ENCODE results near the gene SEMA3B.

SEMA3B gene

GRCh38 chr3:50324351-50325112 is 55.6 kb downstream of the SEMA3B start:
- Mint-ChIP-seq H3K27ac (peak overlapping the region; percentile 6), H3K9me3 (no peaks in the 10 kb centered on the region), H3K27me3 (no peaks in the 10 kb centered on the region), H3K36me3 (ENCODE audit: low read depth) (no peaks in the 10 kb centered on the region), H3K4me1 (peaks cover 28% of the 10 kb centered on the region), H3K4me3 (no peak overlapping the region)
- ATAC-seq (peak; percentile 29), DNase-seq (peak; percentile 76)

- no peak for ATAC-seq
- no peak for DNase-seq
- no peaks in the 10 kb centered on the region for H3K27me3 Mint-ChIP-seq
- peaks cover 23% of the 10 kb centered on the region for H3K4me1 Mint-ChIP-seq
- H3K36me3 Mint-ChIP-seq (ENCODE audit: low read depth): peaks cover 4% of the 10 kb centered on the region
- H3K9me3 Mint-ChIP-seq: no peaks in the 10 kb centered on the region
- H3K4me3 Mint-ChIP-seq: no peak overlapping the region
- no peak overlapping the region for H3K27ac Mint-ChIP-seq
Measured at GRCh38 chr3:50325113-50325480, 56.1 kb downstream of the SEMA3B start.

GRCh38 chr3:50325497-50326181 is 56.7 kb downstream of the SEMA3B start:
- H3K27ac Mint-ChIP-seq: no peak overlapping the region
- ATAC-seq (no peak), DNase-seq (no peak)
- peaks cover 9% of the 10 kb centered on the region for H3K36me3 Mint-ChIP-seq (ENCODE audit: low read depth)
- H3K4me3 Mint-ChIP-seq: no peak overlapping the region
- H3K4me1 Mint-ChIP-seq: peaks cover 20% of the 10 kb centered on the region
- H3K27me3 Mint-ChIP-seq: no peaks in the 10 kb centered on the region
- H3K9me3 Mint-ChIP-seq: no peaks in the 10 kb centered on the region

- ATAC-seq: no peak
- peaks cover 19% of the 10 kb centered on the region for H3K4me1 Mint-ChIP-seq
- peaks cover 12% of the 10 kb centered on the region for H3K36me3 Mint-ChIP-seq (ENCODE audit: low read depth)
- no peak overlapping the region for H3K27ac Mint-ChIP-seq
- H3K27me3 Mint-ChIP-seq: no peaks in the 10 kb centered on the region
- H3K4me3 Mint-ChIP-seq: peak overlapping the region; percentile 38
- no peak for DNase-seq
- H3K9me3 Mint-ChIP-seq: no peaks in the 10 kb centered on the region
Measured at GRCh38 chr3:50326182-50326541, 57.2 kb downstream of the SEMA3B start.

- Mint-ChIP-seq H3K4me1 (peaks cover 19% of the 10 kb centered on the region), H3K27ac (peak overlapping the region; percentile 69), H3K4me3 (peak overlapping the region; percentile 87), H3K27me3 (no peaks in the 10 kb centered on the region), H3K36me3 (ENCODE audit: low read depth) (peaks cover 15% of the 10 kb centered on the region), H3K9me3 (no peaks in the 10 kb centered on the region)
- DNase-seq: no peak
- ATAC-seq: no peak
Measured at GRCh38 chr3:50327129-50327528, 58.2 kb downstream of the SEMA3B start.
